Measurements from ENCODE around the gene EIF2S1. TPM values are rescaled to one million over a fixed set of nuclear protein-coding genes. Genes with fewer than 3 reads are reported as not detected.
A peak's percentile ranks its signal among the peaks of the same experiment; 100 is the strongest.

EIF2S1 gene
- total RNA-seq, 1 donor from 2014 or later: 75.1 TPM

- H3K4me3 ChIP-seq (ENCODE audit: low read depth, low read length): no peak overlapping the region
- H3K36me3 ChIP-seq (ENCODE audit: control insufficient read depth, insufficient read depth, low read length): no peaks in the 10 kb centered on the region
- no peak for DNase-seq (ENCODE audit: low read depth)
- no peak for TF ChIP-seq CTCF (IDR thresholded peaks at IDR 0.05; ENCODE audit: insufficient read depth, low read length, poor library complexity, severe bottlenecking)
- H3K27me3 ChIP-seq (ENCODE audit: control insufficient read depth, insufficient read depth, low read length): no peaks in the 10 kb centered on the region
Measured at GRCh38 chr14:67352055-67352454, 8.1 kb upstream of the EIF2S1 start.

DNA sequence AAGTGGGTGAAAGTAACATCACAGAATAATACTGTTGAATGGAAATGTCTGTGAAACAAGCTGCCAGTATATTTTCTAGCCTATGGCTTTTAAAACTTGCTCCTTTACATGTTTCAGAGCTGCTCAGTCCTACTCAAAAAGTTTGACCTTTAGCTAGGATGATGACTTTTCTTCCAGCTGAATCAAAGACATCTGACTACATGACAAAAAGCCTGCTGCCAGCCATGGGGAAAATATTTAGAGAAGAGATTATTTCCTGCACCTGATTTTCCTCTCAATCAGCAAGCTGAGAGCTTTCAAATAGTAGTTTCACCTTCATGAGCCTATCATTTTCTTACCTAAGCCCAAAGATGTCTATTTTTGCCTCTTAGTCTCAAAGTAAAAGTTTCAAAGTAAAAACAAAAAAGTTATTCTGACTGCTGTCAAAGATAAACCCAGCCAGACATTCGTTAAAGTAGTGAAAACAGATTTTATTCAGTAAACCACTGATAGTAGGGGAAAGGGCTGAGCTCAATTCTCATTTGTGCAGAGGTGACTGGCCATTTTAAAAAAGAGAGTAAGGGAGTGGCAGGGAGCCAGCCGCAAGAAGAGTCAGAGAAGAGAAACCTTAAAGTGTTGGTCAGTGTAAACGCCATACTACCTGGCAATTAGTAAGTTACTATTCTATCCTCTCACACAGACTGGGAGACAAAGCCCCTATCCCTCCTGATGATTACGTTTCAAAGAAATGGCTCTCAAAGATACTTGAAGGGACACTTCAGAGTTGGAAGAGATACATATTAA lies 2.8 kb upstream of the EIF2S1 start:
- Histone ChIP-seq H3K36me3 (ENCODE audit: control insufficient read depth, insufficient read depth, low read length) (no peaks in the 10 kb centered on the region), H3K27me3 (ENCODE audit: control insufficient read depth, insufficient read depth, low read length) (no peaks in the 10 kb centered on the region), H3K4me3 (ENCODE audit: low read depth, low read length) (no peak overlapping the region)
- DNase-seq (ENCODE audit: low read depth): no peak
- TF ChIP-seq CTCF (IDR thresholded peaks at IDR 0.05; ENCODE audit: insufficient read depth, low read length, poor library complexity, severe bottlenecking): no peak

GRCh38 chr14:67357969-67358354 lies 2.2 kb upstream of the EIF2S1 start:
- no peak for TF ChIP-seq CTCF (IDR thresholded peaks at IDR 0.05; ENCODE audit: insufficient read depth, low read length, poor library complexity, severe bottlenecking)
- Histone ChIP-seq H3K36me3 (ENCODE audit: control insufficient read depth, insufficient read depth, low read length) (no peaks in the 10 kb centered on the region), H3K27me3 (ENCODE audit: control insufficient read depth, insufficient read depth, low read length) (no peaks in the 10 kb centered on the region), H3K4me3 (ENCODE audit: low read depth, low read length) (no peak overlapping the region)
- no peak for DNase-seq (ENCODE audit: low read depth)

DNA sequence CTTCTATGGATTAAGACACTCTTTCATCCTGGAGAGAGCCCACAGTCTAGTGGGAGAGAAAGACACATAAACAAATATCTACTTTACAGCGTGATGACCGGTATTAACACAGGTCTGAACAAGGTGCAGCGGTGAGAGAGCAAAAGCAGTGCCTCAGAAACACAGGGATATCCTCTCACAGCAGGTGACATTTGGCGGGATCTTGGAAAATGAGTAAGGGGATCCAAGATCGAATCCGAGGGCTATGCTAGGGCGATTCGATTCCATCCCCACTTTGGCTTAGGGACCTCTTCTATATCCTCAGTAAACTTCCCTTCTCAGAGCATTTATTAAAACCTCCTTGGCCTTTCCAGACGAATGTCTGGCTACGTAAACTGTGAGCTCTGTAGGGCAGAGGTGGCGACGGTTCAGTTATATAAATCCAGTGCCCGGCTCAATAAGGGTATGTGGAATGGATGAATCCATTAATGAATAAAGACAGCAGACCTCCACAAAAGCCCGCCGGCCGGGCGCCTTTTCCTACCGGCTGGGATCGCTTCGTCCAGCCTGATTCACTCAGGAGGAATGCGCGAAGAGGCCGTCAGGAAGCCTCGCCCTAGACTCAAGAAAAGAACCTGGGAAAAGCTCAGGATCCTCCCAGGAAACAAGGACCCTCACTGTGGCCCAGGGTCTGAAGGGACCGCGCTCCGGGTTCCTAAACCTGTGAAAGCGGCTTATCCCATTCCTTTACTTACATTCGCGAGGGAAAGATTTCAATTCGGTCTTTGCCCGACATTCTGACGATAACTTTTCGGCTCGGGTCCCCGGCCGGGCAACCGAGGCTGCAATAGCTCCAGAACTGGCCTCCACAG lies 979 bp upstream of the EIF2S1 start:
- Histone ChIP-seq H3K4me3 (ENCODE audit: low read depth, low read length) (peak overlapping the region; percentile 59), H3K36me3 (ENCODE audit: control insufficient read depth, insufficient read depth, low read length) (no peaks in the 10 kb centered on the region), H3K27me3 (ENCODE audit: control insufficient read depth, insufficient read depth, low read length) (no peaks in the 10 kb centered on the region)
- DNase-seq (ENCODE audit: low read depth): no peak
- TF ChIP-seq CTCF (IDR thresholded peaks at IDR 0.05; ENCODE audit: insufficient read depth, low read length, poor library complexity, severe bottlenecking): no peak

DNA sequence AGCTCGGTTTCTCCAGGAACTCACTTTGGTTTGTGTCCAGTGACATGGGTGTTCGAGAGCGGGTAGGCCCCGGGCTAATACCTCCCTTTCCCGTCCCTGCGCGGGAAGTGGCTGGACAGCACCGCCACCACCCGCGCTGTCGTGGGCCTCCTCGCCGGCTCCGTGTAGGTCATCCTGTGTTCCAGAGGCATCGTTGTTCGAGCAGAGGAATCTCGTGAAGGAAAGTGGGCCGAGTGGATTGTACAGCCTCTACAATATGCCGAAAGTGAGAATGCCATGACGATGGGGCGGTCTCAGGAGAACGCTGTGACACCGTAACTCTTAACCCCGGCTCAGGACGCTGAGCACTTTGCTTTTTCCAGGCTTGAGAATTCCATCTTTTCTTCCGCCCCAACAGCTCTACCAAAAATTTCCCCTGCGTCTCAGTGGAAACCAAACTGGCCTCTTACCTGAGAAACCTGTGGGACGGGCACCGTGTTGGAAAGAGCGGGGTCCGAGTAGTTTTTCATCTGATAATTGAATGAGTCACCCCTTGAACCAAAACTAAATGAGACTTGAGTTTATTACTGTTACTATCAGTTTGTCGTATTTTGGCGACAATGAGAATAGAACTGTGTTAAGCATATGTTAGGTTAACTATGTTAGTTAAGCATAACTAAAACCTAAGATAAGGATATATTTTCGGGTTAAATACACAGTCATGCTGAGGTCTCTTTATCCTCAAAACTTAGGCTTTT lies 510 bp downstream of the EIF2S1 start:
- DNase-seq (ENCODE audit: low read depth): no peak
- no peaks in the 10 kb centered on the region for H3K27me3 ChIP-seq (ENCODE audit: control insufficient read depth, insufficient read depth, low read length)
- H3K36me3 ChIP-seq (ENCODE audit: control insufficient read depth, insufficient read depth, low read length): no peaks in the 10 kb centered on the region
- no peak for TF ChIP-seq CTCF (IDR thresholded peaks at IDR 0.05; ENCODE audit: insufficient read depth, low read length, poor library complexity, severe bottlenecking)
- peak overlapping the region; percentile 59 for H3K4me3 ChIP-seq (ENCODE audit: low read depth, low read length)
